Superior temporal gyrus (tissue), 1 donor: ENCODE results near the gene SARNP.
"Not testable (repeated sequence)": the region's sequence is repeated elsewhere in the genome, so short reads cannot be mapped to it uniquely, and the experiment has no call there.

ENCODE experiments used
- DNase-seq: peaks from one replicate; pipeline ENCODE4 v3.0.0-alpha.2; 2016; ENCODE audit errors: extremely low spot score

The SARNP gene

GRCh38 chr12:55839345-55840140 lies 22.0 kb upstream of the SARNP start:
- no peak for DNase-seq

- no peak for DNase-seq
These were observed 20.8 kb upstream of the SARNP start for GRCh38 chr12:55838361-55838760.

- not testable (repeated sequence) for DNase-seq
These were observed 16.9 kb upstream of the SARNP start for GRCh38 chr12:55834400-55834799.

- no peak for DNase-seq
These were observed 15.5 kb upstream of the SARNP start for GRCh38 chr12:55833056-55833455.

GRCh38 chr12:55831447-55831815 lies 13.9 kb upstream of the SARNP start:
- DNase-seq: no peak

- peak; percentile 80 for DNase-seq
These were observed 13.3 kb upstream of the SARNP start for GRCh38 chr12:55830601-55831446.

GRCh38 chr12:55829967-55830600 lies 12.6 kb upstream of the SARNP start:
- DNase-seq: no peak

GRCh38 chr12:55828357-55828756 lies 10.8 kb upstream of the SARNP start:
- no peak for DNase-seq

- DNase-seq: no peak
These were observed 10.3 kb upstream of the SARNP start for GRCh38 chr12:55827806-55828205.

GRCh38 chr12:55824726-55825125 lies 7.2 kb upstream of the SARNP start:
- DNase-seq: no peak

- no peak for DNase-seq
These were observed 5.9 kb upstream of the SARNP start for GRCh38 chr12:55823419-55823818.

- no peak for DNase-seq
These were observed 4.7 kb upstream of the SARNP start for GRCh38 chr12:55822228-55822627.

- DNase-seq: no peak
These were observed 3.2 kb upstream of the SARNP start for GRCh38 chr12:55820679-55821078.

- no peak for DNase-seq
These were observed 1.4 kb upstream of the SARNP start for GRCh38 chr12:55818886-55819285.

GRCh38 chr12:55818140-55818728 lies 710 bp upstream of the SARNP start:
- no peak for DNase-seq

GRCh38 chr12:55816881-55817344 lies 611 bp downstream of the SARNP start:
- DNase-seq: no peak

- DNase-seq: no peak
These were observed 2.1 kb downstream of the SARNP start for GRCh38 chr12:55815473-55815872.

GRCh38 chr12:55814257-55814656 lies 3.3 kb downstream of the SARNP start:
- no peak for DNase-seq

GRCh38 chr12:55812088-55812487 lies 5.4 kb downstream of the SARNP start:
- DNase-seq: no peak

- no peak for DNase-seq
These were observed 8.2 kb downstream of the SARNP start for GRCh38 chr12:55809274-55809673.

- no peak for DNase-seq
These were observed 10.5 kb downstream of the SARNP start for GRCh38 chr12:55806982-55807381.

- DNase-seq: no peak
These were observed 20.0 kb downstream of the SARNP start for GRCh38 chr12:55797550-55797949.
